PC-3 (cell line): ENCODE data around the gene FOXN4. TPM values are rescaled to one million over a fixed set of nuclear protein-coding genes. Genes with fewer than 3 reads are reported as not detected.

Experiments
- ATAC-seq: fragments of 200-7000 bp; cut with Tn5 transposase; 2 replicates; pipeline ENCODE4 v1.9.1; 2020; ENCODE audit warnings: mild to moderate bottlenecking, moderate library complexity
- BruUV-seq: library from RNA; stranded (reverse); fragments of 400-500 nt; replicated peaks from 2 replicates; lab custom pipeline; 2021; lab: Mats Ljungman, UMichigan
- CTCF ChIA-PET: fragments of 300-600 bp; sonication (Branson Sonifier 250); formaldehyde crosslinking; loops from one replicate; lab custom pipeline; 2022; ENCODE audit warnings: antibody characterized with exemption; lab: Charles Lee
- POLR2A ChIA-PET: fragments of 300-600 bp; sonication (Branson Sonifier 250); formaldehyde crosslinking; loops from one replicate; lab custom pipeline; 2022; ENCODE audit warnings: antibody characterized with exemption; ENCODE audit not compliant: unreplicated experiment; lab: Charles Lee
- DNase-seq: peaks from one replicate; pipeline ENCODE4 v3.0.0-alpha.2; 2015
- H2AFZ ChIP-seq: fragments of 300-600 bp; sonication (generic); 2 replicates; pipeline ENCODE4 v1.6.0; 2016; ENCODE audit warnings: antibody characterized with exemption, low read length
- H3F3A ChIP-seq: fragments of 300-600 bp; sonication (generic); one replicate; pipeline ENCODE4 v1.6.0; 2017; ENCODE audit warnings: antibody characterized with exemption, low read length, control low read depth, mild to moderate bottlenecking; ENCODE audit not compliant: unreplicated experiment
- H3K27ac ChIP-seq: fragments of 300-600 bp; sonication (generic); 2 replicates; pipeline ENCODE4 v1.5.1; 2016; ENCODE audit warnings: mild to moderate bottlenecking, low read length
- H3K27me3 ChIP-seq: fragments of 300-600 bp; sonication (generic); 2 replicates; pipeline ENCODE4 v1.6.1; 2016; ENCODE audit warnings: low read length, mixed read lengths
- H3K36me3 ChIP-seq: fragments of 300-600 bp; sonication (generic); 2 replicates; pipeline ENCODE4 v1.6.1; 2016; ENCODE audit warnings: low read depth, mixed run types, low read length, mixed read lengths
- H3K4me1 ChIP-seq: fragments of 300-600 bp; sonication (generic); 2 replicates; pipeline ENCODE4 v1.5.1; 2016; ENCODE audit warnings: low read length; ENCODE audit not compliant: insufficient read depth
- H3K4me2 ChIP-seq: fragments of 300-600 bp; sonication (generic); 2 replicates; pipeline ENCODE4 v1.6.0; 2016; ENCODE audit warnings: low read length
- H3K4me3 ChIP-seq: fragments of 300-600 bp; sonication (generic); 2 replicates; pipeline ENCODE4 v1.5.1; 2016; ENCODE audit warnings: mild to moderate bottlenecking, low read length, mixed read lengths
- H3K79me2 ChIP-seq: fragments of 300-600 bp; sonication (generic); 2 replicates; pipeline ENCODE4 v1.6.1; 2017; ENCODE audit warnings: low read length, mixed read lengths
- H3K9ac ChIP-seq: fragments of 300-600 bp; sonication (generic); 2 replicates; pipeline ENCODE4 v1.6.0; 2016; ENCODE audit warnings: mild to moderate bottlenecking, low read length
- H3K9me2 ChIP-seq: fragments of 300-600 bp; sonication (generic); replicated peaks from 2 replicates; pipeline ENCODE4 v1.6.1; 2016; ENCODE audit warnings: mixed run types, low read length, mixed read lengths
- H3K9me3 ChIP-seq: fragments of 300-600 bp; sonication (generic); 2 replicates; pipeline ENCODE4 v1.6.1; 2016; ENCODE audit warnings: low read length, mixed read lengths
- H4K20me1 ChIP-seq: fragments of 300-600 bp; sonication (generic); 2 replicates; pipeline ENCODE4 v1.6.1; 2016; ENCODE audit warnings: low read length, mixed read lengths
- CTCF ChIP-seq: fragments of 300-600 bp; sonication (generic); conservative IDR thresholded peaks from 2 replicates; pipeline ENCODE4 v1.5.1; 2017; ENCODE audit warnings: antibody characterized with exemption, low read depth, mild to moderate bottlenecking, low read length
- EZH2 ChIP-seq: fragments of 300-600 bp; sonication (generic); IDR thresholded peaks from one replicate; pipeline ENCODE4 v1.6.1; 2017; ENCODE audit warnings: antibody characterized with exemption, mild to moderate bottlenecking, low read length; ENCODE audit not compliant: unreplicated experiment
- EZH2phosphoT487 ChIP-seq: fragments of 300-600 bp; sonication (generic); IDR thresholded peaks from 2 replicates; pipeline ENCODE4 v1.6.1; 2018; ENCODE audit warnings: mild to moderate bottlenecking, antibody characterized with exemption, low read length, borderline replicate concordance
- intact Hi-C: fragments of 100-400 bp; cut with micrococcal nuclease; formaldehyde crosslinking; loops from 2 replicates; pipeline ENCODE4 v1.9.0; 2023
- total RNA-seq: library from RNA; depleted of rRNA; stranded (reverse); fragments of >200 nt; gene quantifications from 2 replicates; pipeline ENCODE4 v1.2.3, GENCODE V29; 2014

FOXN4 gene
- total RNA-seq, 1 experiment from 2014 or later, result not detected

- POLR2A ChIA-PET, result no interaction called here
Observed at GRCh38 chr12:109307051-109307450, 2.0 kb downstream of the FOXN4 start.

GRCh38 chr12:109305547-109305946 lies 3.5 kb downstream of the FOXN4 start:
- no peak overlapping the region for H3K9ac ChIP-seq
- DNase-seq, result no peak
- H3F3A ChIP-seq, result no peaks in the 10 kb centered on the region
- TF ChIP-seq EZH2phosphoT487, result no peak
- no peak for TF ChIP-seq CTCF
- TF ChIP-seq EZH2, result no peak
- H3K4me2 ChIP-seq, result no peak overlapping the region
- no peaks in the 10 kb centered on the region for H3K79me2 ChIP-seq
- no TSS peak for BruUV-seq
- ChIA-PET POLR2A (no interaction called here), CTCF (no interaction called here)
- H3K36me3 ChIP-seq, result no peaks in the 10 kb centered on the region
- peaks cover 72% of the 10 kb centered on the region for H3K27me3 ChIP-seq
- intact Hi-C loops, result no loop called here
- no peak overlapping the region for H3K4me3 ChIP-seq
- H4K20me1 ChIP-seq, result no peaks in the 10 kb centered on the region
- no peaks in the 10 kb centered on the region for H3K9me3 ChIP-seq
- H3K9me2 ChIP-seq, result no peaks in the 10 kb centered on the region
- no peak for ATAC-seq
- H3K4me1 ChIP-seq, result peaks cover 4% of the 10 kb centered on the region; the same call in 1 of the 2 replicates
- H3K27ac ChIP-seq, result no peak overlapping the region
- no peak overlapping the region for H2AFZ ChIP-seq

More at GRCh38 chr12:109307051-109307450, 2.0 kb downstream of the FOXN4 start:
- Histone ChIP-seq H4K20me1 (no peaks in the 10 kb centered on the region), H2AFZ (no peak overlapping the region), H3K9me2 (no peaks in the 10 kb centered on the region), H3K9ac (no peak overlapping the region), H3F3A (no peaks in the 10 kb centered on the region), H3K4me2 (no peak overlapping the region), H3K9me3 (no peaks in the 10 kb centered on the region), H3K27ac (no peak overlapping the region), H3K36me3 (no peaks in the 10 kb centered on the region), H3K4me1 (peaks cover 4% of the 10 kb centered on the region; the same call in 1 of the 2 replicates), H3K79me2 (no peaks in the 10 kb centered on the region), H3K27me3 (peaks cover 87% of the 10 kb centered on the region), H3K4me3 (no peak overlapping the region)
- CTCF ChIA-PET, result interaction anchor here (0.6 kb wide), 1 partner anchor 78 kb away, joined by 3 read pairs; no protein-coding TSS in a partner anchor
- intact Hi-C loops, result no loop called here
- DNase-seq (no peak), ATAC-seq (no peak)
- TF ChIP-seq CTCF, result no peak
- no peak for TF ChIP-seq EZH2
- no peak for TF ChIP-seq EZH2phosphoT487
- no TSS peak for BruUV-seq

GRCh38 chr12:109304485-109304884 lies 4.6 kb downstream of the FOXN4 start:
- H3K79me2 ChIP-seq, result no peaks in the 10 kb centered on the region
- no peak overlapping the region for H3K9ac ChIP-seq
- POLR2A ChIA-PET, result no interaction called here
- no peak overlapping the region for H3K27ac ChIP-seq
- BruUV-seq, result no TSS peak
- no peak for ATAC-seq
- H2AFZ ChIP-seq, result no peak overlapping the region
- no peak overlapping the region for H3K4me3 ChIP-seq
- peaks cover 65% of the 10 kb centered on the region for H3K27me3 ChIP-seq
- H4K20me1 ChIP-seq, result no peaks in the 10 kb centered on the region
- no peaks in the 10 kb centered on the region for H3K9me3 ChIP-seq
- no peaks in the 10 kb centered on the region for H3K36me3 ChIP-seq
- no peak for DNase-seq
- H3K4me2 ChIP-seq, result no peak overlapping the region
- TF ChIP-seq EZH2, result no peak
- no peak for TF ChIP-seq CTCF
- no peak for TF ChIP-seq EZH2phosphoT487
- no peaks in the 10 kb centered on the region for H3K4me1 ChIP-seq
- no peaks in the 10 kb centered on the region for H3K9me2 ChIP-seq
- H3F3A ChIP-seq, result no peaks in the 10 kb centered on the region
- intact Hi-C loops, result no loop called here
- CTCF ChIA-PET, result no interaction called here
